GM12874 (cell line): ENCODE measurements around the gene DTNBP1.
A peak's percentile ranks its signal among the peaks of the same experiment; 100 is the strongest.

Source experiments
- CTCF ChIP-seq: IDR thresholded peaks from 2 replicates; pipeline ENCODE4 v1.5.1; 2011; ENCODE audit warnings: low read depth, mild to moderate bottlenecking, control low read depth, low read length, moderate library complexity; ENCODE audit not compliant: insufficient read depth

DTNBP1 gene

GRCh38 chr6:15628499-15629131, 34.2 kb downstream of the DTNBP1 start:
- TF ChIP-seq CTCF, result no peak

- TF ChIP-seq CTCF, result no peak
Observed at GRCh38 chr6:15627821-15628220, 35.0 kb downstream of the DTNBP1 start.

- no peak for TF ChIP-seq CTCF
Observed at GRCh38 chr6:15626878-15627674, 35.8 kb downstream of the DTNBP1 start.

GRCh38 chr6:15626160-15626559, 36.7 kb downstream of the DTNBP1 start:
- no peak for TF ChIP-seq CTCF

GRCh38 chr6:15623276-15624116, 39.3 kb downstream of the DTNBP1 start:
- 0 out of 2 replicates have a peak, but pooled peaks have one; percentile 3 for TF ChIP-seq CTCF

- no peak for TF ChIP-seq CTCF
Observed at GRCh38 chr6:15622045-15622740, 40.6 kb downstream of the DTNBP1 start.
